HepG2 (cell line): ENCODE measurements around the gene SGPP2. TPM values are rescaled to one million over a fixed set of nuclear protein-coding genes. Genes with fewer than 3 reads are reported as not detected.

Experiments
- CEBPG ChIP-seq: IDR thresholded peaks from 2 replicates; pipeline ENCODE4 v1.6.1; 2016
- EHMT2 ChIP-seq: fragments of 200-600 bp; sonication (generic); IDR thresholded peaks from 2 replicates; pipeline ENCODE4 v1.7.0; 2017; ENCODE audit warnings: antibody characterized with exemption, low read depth, low read length, borderline replicate concordance
- FOSL2 ChIP-seq: sonication (generic); formaldehyde crosslinking; IDR thresholded peaks from 2 replicates; pipeline ENCODE4 v1.4.0; 2020; ENCODE audit warnings: missing genetic modification reagents
- FOXK2 ChIP-seq: fragments of 450-650 bp; IDR thresholded peaks from 2 replicates; pipeline ENCODE4 v1.6.1; 2016
- GATA4 ChIP-seq: sonication (generic); IDR thresholded peaks from 2 replicates; pipeline ENCODE4 v1.6.1; 2016; ENCODE audit warnings: antibody characterized with exemption, low read depth, borderline replicate concordance
- POLR2G ChIP-seq: fragments of 200-400 bp; formaldehyde crosslinking; IDR thresholded peaks from 2 replicates; pipeline ENCODE4 v1.6.1; 2018; ENCODE audit warnings: mild to moderate bottlenecking, low read depth, low read length, moderate library complexity
- RFX3 ChIP-seq: IDR thresholded peaks from 2 replicates; pipeline ENCODE4 v1.6.1; 2016; ENCODE audit warnings: missing biosample characterization, missing genetic modification reagents
- SAFB2 ChIP-seq: sonication (generic); formaldehyde crosslinking; IDR thresholded peaks from 2 replicates; pipeline ENCODE4 v1.5.1; 2020; ENCODE audit warnings: missing genetic modification reagents, low read depth, mild to moderate bottlenecking, borderline replicate concordance
- TBX2 ChIP-seq: sonication (generic); formaldehyde crosslinking; IDR thresholded peaks from 2 replicates; pipeline ENCODE4 v1.5.0; 2020; ENCODE audit warnings: missing genetic modification reagents, mild to moderate bottlenecking, borderline replicate concordance
- TGIF2 ChIP-seq: IDR thresholded peaks from 2 replicates; pipeline ENCODE4 v1.6.1; 2016; ENCODE audit warnings: control low read depth, missing compliant biosample characterization
- U2AF1 ChIP-seq: fragments of 200-400 bp; formaldehyde crosslinking; optimal IDR thresholded peaks from 2 replicates; pipeline ENCODE3; 2017; ENCODE audit warnings: mild to moderate bottlenecking, low read depth, low read length
- ZBTB8A ChIP-seq: sonication (generic); formaldehyde crosslinking; IDR thresholded peaks from 2 replicates; pipeline ENCODE4 v1.4.0; 2020; ENCODE audit warnings: mild to moderate bottlenecking, low read depth, missing genetic modification reagents, borderline replicate concordance
- ZNF329 ChIP-seq: sonication (generic); formaldehyde crosslinking; IDR thresholded peaks from 2 replicates; pipeline ENCODE4 v1.9.0; 2021; ENCODE audit warnings: low read depth, mild to moderate bottlenecking, missing genetic modification reagents
- ZNF430 ChIP-seq: sonication (generic); formaldehyde crosslinking; IDR thresholded peaks from 2 replicates; pipeline ENCODE4 v1.9.0; 2021; ENCODE audit warnings: mild to moderate bottlenecking, missing genetic modification reagents
- ZNF720 ChIP-seq: sonication (generic); formaldehyde crosslinking; IDR thresholded peaks from 2 replicates; pipeline ENCODE4 v1.4.0; 2020; ENCODE audit warnings: missing genetic modification reagents
- ZSCAN12 ChIP-seq: sonication (generic); formaldehyde crosslinking; IDR thresholded peaks from 2 replicates; pipeline ENCODE4 v1.9.0; 2021; ENCODE audit warnings: mild to moderate bottlenecking, missing genetic modification reagents
- polyA plus RNA-seq, 8 experiments: library from polyadenylated mRNA; depleted of rRNA in 3 of 8; stranded (reverse) in 7 of 8; unstranded in 1 of 8; fragments of >200 nt; fragmentation: Illumina TruSeq in 4 of 8; extraction: Trizol in 4 of 8; gene quantifications; 2 replicates each; pipeline versions ENCODE4 v1.2.1 to v1.2.3, GENCODE V29; 2011 to 2016; ENCODE audit warnings: low read depth in 4 of 8, missing spikeins in 1 of 8, mixed read lengths in 1 of 8; ENCODE audit not compliant: insufficient read depth in 1 of 8
- total RNA-seq, 5 experiments: library from RNA; depleted of rRNA; stranded (reverse); fragments of >200 nt; fragmentation: Illumina TruSeq; extraction: Trizol; gene quantifications; 2 replicates each; pipeline ENCODE4 v1.2.3, GENCODE V29; 2016; ENCODE audit warnings: low read depth in 1 of 5
- TF ChIP-seq, protein P1 (sequence below): sonication (generic); formaldehyde crosslinking; IDR thresholded peaks from 2 replicates; pipeline ENCODE4 v1.8.0; 2022; ENCODE audit warnings: mild to moderate bottlenecking, missing genetic modification reagents; ENCODE audit not compliant: insufficient replicate concordance
- TF ChIP-seq, protein P2 (sequence below), 2 experiments: sonication (generic) in 1 of 2; formaldehyde crosslinking in 1 of 2; IDR thresholded peaks; 2 replicates each; pipeline versions ENCODE4 v1.6.1 to v1.9.0; 2014 to 2022; ENCODE audit warnings: antibody characterized with exemption in 1 of 2, borderline replicate concordance in 1 of 2, inconsistent platforms in 1 of 2, low read depth in 1 of 2, missing genetic modification reagents in 1 of 2
- TF ChIP-seq, protein P3 (sequence below): sonication (generic); formaldehyde crosslinking; IDR thresholded peaks from 2 replicates; pipeline ENCODE4 v1.4.0; 2020; ENCODE audit warnings: mild to moderate bottlenecking, missing genetic modification reagents
- TF ChIP-seq, protein P4 (sequence below): sonication (generic); formaldehyde crosslinking; IDR thresholded peaks from 2 replicates; pipeline ENCODE4 v1.4.0; 2020; ENCODE audit warnings: missing genetic modification reagents, borderline replicate concordance

SGPP2 gene
- total and polyA plus RNA-seq, 2 of the 13 experiments (the other 11 are each of a cell fraction or from before 2014, with no cell fraction given): not detected

DNA sequence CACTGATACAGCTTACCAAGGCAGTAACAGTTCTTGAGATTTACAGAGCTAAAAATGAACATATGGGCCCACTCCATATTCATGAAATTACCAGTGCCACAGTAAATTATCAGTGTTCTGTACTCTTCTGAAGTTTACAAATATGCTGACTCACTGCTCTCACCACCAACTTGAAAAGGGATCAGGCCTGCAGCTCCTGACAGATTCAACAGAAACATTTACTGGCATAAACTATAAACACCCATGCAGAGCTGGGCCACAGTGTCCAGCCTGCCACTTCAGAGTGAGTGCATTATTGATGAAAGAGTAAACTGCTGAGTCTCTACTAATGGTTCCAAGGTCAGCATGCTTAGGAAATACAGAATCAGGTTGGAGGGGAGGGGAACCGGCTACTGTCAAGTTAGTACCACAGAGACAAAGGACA lies 148.4 kb downstream of the SGPP2 start (continued):
- TF ChIP-seq POLR2G: no peak
- no peak for TF ChIP-seq RFX3 (CRISPR knock-in tag)
- TF ChIP-seq ZBTB8A (CRISPR knock-in tag): no peak
- TF ChIP-seq, protein P1, sequence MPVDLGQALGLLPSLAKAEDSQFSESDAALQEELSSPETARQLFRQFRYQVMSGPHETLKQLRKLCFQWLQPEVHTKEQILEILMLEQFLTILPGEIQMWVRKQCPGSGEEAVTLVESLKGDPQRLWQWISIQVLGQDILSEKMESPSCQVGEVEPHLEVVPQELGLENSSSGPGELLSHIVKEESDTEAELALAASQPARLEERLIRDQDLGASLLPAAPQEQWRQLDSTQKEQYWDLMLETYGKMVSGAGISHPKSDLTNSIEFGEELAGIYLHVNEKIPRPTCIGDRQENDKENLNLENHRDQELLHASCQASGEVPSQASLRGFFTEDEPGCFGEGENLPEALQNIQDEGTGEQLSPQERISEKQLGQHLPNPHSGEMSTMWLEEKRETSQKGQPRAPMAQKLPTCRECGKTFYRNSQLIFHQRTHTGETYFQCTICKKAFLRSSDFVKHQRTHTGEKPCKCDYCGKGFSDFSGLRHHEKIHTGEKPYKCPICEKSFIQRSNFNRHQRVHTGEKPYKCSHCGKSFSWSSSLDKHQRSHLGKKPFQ (CRISPR knock-in tag): no peak
- TF ChIP-seq ZNF329: no peak
- no peak for TF ChIP-seq GATA4
- TF ChIP-seq ZSCAN12 (CRISPR knock-in tag): no peak
- TF ChIP-seq FOXK2: 0 out of 2 replicates have a peak, but pooled peaks have one; percentile 13
- TF ChIP-seq, protein P2, sequence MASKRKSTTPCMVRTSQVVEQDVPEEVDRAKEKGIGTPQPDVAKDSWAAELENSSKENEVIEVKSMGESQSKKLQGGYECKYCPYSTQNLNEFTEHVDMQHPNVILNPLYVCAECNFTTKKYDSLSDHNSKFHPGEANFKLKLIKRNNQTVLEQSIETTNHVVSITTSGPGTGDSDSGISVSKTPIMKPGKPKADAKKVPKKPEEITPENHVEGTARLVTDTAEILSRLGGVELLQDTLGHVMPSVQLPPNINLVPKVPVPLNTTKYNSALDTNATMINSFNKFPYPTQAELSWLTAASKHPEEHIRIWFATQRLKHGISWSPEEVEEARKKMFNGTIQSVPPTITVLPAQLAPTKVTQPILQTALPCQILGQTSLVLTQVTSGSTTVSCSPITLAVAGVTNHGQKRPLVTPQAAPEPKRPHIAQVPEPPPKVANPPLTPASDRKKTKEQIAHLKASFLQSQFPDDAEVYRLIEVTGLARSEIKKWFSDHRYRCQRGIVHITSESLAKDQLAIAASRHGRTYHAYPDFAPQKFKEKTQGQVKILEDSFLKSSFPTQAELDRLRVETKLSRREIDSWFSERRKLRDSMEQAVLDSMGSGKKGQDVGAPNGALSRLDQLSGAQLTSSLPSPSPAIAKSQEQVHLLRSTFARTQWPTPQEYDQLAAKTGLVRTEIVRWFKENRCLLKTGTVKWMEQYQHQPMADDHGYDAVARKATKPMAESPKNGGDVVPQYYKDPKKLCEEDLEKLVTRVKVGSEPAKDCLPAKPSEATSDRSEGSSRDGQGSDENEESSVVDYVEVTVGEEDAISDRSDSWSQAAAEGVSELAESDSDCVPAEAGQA (IDR thresholded peaks at IDR 0.05; ENCODE audit: low read depth): no peak
- TF ChIP-seq, protein P2 (CRISPR knock-in tag; IDR thresholded peaks at IDR 0.05; ENCODE audit: borderline replicate concordance): no peak
- TF ChIP-seq ZNF720 (CRISPR knock-in tag): no peak
- TF ChIP-seq FOSL2 (CRISPR knock-in tag): peak; percentile 77
- TF ChIP-seq ZNF430 (CRISPR knock-in tag): no peak
- no peak for TF ChIP-seq U2AF1
- 0 out of 2 replicates have a peak, but pooled peaks have one; percentile 37 for TF ChIP-seq TGIF2
- TF ChIP-seq EHMT2: no peak
- peak; percentile 57; the same call in 1 of the 2 replicates for TF ChIP-seq TBX2 (CRISPR knock-in tag)
- no peak for TF ChIP-seq SAFB2 (CRISPR knock-in tag)
- TF ChIP-seq, protein P3, sequence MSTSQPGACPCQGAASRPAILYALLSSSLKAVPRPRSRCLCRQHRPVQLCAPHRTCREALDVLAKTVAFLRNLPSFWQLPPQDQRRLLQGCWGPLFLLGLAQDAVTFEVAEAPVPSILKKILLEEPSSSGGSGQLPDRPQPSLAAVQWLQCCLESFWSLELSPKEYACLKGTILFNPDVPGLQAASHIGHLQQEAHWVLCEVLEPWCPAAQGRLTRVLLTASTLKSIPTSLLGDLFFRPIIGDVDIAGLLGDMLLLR (CRISPR knock-in tag): no peak
- TF ChIP-seq, protein P4, sequence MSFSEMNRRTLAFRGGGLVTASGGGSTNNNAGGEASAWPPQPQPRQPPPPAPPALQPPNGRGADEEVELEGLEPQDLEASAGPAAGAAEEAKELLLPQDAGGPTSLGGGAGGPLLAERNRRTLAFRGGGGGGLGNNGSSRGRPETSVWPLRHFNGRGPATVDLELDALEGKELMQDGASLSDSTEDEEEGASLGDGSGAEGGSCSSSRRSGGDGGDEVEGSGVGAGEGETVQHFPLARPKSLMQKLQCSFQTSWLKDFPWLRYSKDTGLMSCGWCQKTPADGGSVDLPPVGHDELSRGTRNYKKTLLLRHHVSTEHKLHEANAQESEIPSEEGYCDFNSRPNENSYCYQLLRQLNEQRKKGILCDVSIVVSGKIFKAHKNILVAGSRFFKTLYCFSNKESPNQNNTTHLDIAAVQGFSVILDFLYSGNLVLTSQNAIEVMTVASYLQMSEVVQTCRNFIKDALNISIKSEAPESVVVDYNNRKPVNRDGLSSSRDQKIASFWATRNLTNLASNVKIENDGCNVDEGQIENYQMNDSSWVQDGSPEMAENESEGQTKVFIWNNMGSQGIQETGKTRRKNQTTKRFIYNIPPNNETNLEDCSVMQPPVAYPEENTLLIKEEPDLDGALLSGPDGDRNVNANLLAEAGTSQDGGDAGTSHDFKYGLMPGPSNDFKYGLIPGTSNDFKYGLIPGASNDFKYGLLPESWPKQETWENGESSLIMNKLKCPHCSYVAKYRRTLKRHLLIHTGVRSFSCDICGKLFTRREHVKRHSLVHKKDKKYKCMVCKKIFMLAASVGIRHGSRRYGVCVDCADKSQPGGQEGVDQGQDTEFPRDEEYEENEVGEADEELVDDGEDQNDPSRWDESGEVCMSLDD (CRISPR knock-in tag): no peak
- peak; percentile 62 for TF ChIP-seq CEBPG (CRISPR knock-in tag)
